Endothelial cell of umbilical vein (primary cell): Measurements from ENCODE around the gene HOXA9. TPM values are rescaled to one million over a fixed set of nuclear protein-coding genes. Genes with fewer than 3 reads are reported as not detected.
A peak's percentile ranks its signal among the peaks of the same experiment; 100 is the strongest.

ENCODE experiments used
- BruUV-seq: library from RNA; stranded (reverse); fragments of 400-500 nt; replicated peaks from 2 replicates; lab custom pipeline; 2021; lab: Mats Ljungman, UMichigan
- CTCF ChIA-PET: fragments of 300-600, 350-600 bp; sonication (Branson Sonifier 250); formaldehyde crosslinking; loops from one replicate; lab custom pipeline; 2021; ENCODE audit warnings: antibody characterized with exemption, inconsistent platforms; lab: Charles Lee
- POLR2A ChIA-PET: fragments of 300-600, 350-600 bp; sonication (Branson Sonifier 250); formaldehyde crosslinking; loops from one replicate; lab custom pipeline; 2021; ENCODE audit warnings: antibody characterized with exemption, inconsistent platforms; lab: Charles Lee
- DNase-seq: peaks from one replicate; pipeline ENCODE4 v3.0.0-alpha.2; 2011; ENCODE audit warnings: low read depth, low spot score
- FAIRE-seq: peaks from 2 replicates; lab custom pipeline; 2011; peaks lifted over from hg19 to GRCh38; lab: Jason Lieb, UNC
- H2AFZ ChIP-seq: 2 replicates; pipeline ENCODE4 v1.6.0; 2012; ENCODE audit warnings: low read depth, low read length, control low read depth, inconsistent platforms
- H3K27ac ChIP-seq: 2 replicates; pipeline ENCODE4 v1.5.1; 2011; ENCODE audit warnings: low read depth, mild to moderate bottlenecking, control low read depth, low read length, moderate library complexity; ENCODE audit not compliant: insufficient read depth
- H3K27me3 ChIP-seq, 2 experiments: 2 replicates each; pipeline versions ENCODE4 v1.6.0 to v1.6.1; 2011; ENCODE audit warnings: low read length in 2 of 2, mixed read lengths in 1 of 2; ENCODE audit not compliant: control insufficient read depth in 2 of 2, insufficient read depth in 2 of 2
- H3K36me3 ChIP-seq, 2 experiments: 2 replicates in 1 of 2; 3 replicates in 1 of 2; pipeline ENCODE4 v1.5.1; 2011; ENCODE audit warnings: low read length in 2 of 2, mild to moderate bottlenecking in 1 of 2, moderate library complexity in 1 of 2; ENCODE audit not compliant: control insufficient read depth in 2 of 2, insufficient read depth in 2 of 2; ENCODE audit errors: extremely low read depth in 1 of 2
- H3K4me1 ChIP-seq: 3 replicates; pipeline ENCODE4 v1.5.1; 2011; ENCODE audit warnings: mild to moderate bottlenecking, low read length; ENCODE audit not compliant: control insufficient read depth, insufficient read depth; ENCODE audit errors: extremely low read depth
- H3K4me2 ChIP-seq: 2 replicates; pipeline ENCODE4 v1.6.1; 2011; ENCODE audit warnings: low read length, control low read depth, mixed read lengths; ENCODE audit not compliant: insufficient read depth
- H3K4me3 ChIP-seq, 3 experiments: fragments of 200-600 bp in 1 of 3; sonication (generic), shearing (Covaris generic) in 1 of 3; replicated peaks in 1 of 3; 2 replicates each; pipeline ENCODE4 v1.5.1; 2011 to 2016; ENCODE audit warnings: control low read depth in 3 of 3, low read length in 3 of 3, mild to moderate bottlenecking in 2 of 3, inconsistent platforms in 1 of 3, low read depth in 1 of 3, moderate library complexity in 1 of 3; ENCODE audit not compliant: insufficient read depth in 1 of 3
- H3K79me2 ChIP-seq: 2 replicates; pipeline ENCODE4 v1.6.0; 2012; ENCODE audit warnings: low read length, inconsistent platforms; ENCODE audit not compliant: control insufficient read depth, insufficient read depth
- H3K9ac ChIP-seq: replicated peaks from 2 replicates; pipeline ENCODE3; 2011; ENCODE audit warnings: low read length, control low read depth; ENCODE audit not compliant: insufficient read depth; ENCODE audit errors: extremely low read depth
- H3K9me1 ChIP-seq: replicated peaks from 3 replicates; pipeline ENCODE4 v1.6.0; 2011; ENCODE audit warnings: mild to moderate bottlenecking, low read length; ENCODE audit not compliant: control insufficient read depth, insufficient read depth; ENCODE audit errors: extremely low read depth
- H3K9me3 ChIP-seq: replicated peaks from 2 replicates; pipeline ENCODE4 v1.5.1; 2012; ENCODE audit warnings: low read length, inconsistent platforms; ENCODE audit not compliant: control insufficient read depth, insufficient read depth
- H4K20me1 ChIP-seq: replicated peaks from 2 replicates; pipeline ENCODE3; 2011; ENCODE audit warnings: mild to moderate bottlenecking, low read length; ENCODE audit not compliant: control insufficient read depth, insufficient read depth; ENCODE audit errors: extremely low read depth
- CTCF ChIP-seq, 2 donors: IDR thresholded peaks; 1 replicate in 1 of 2; 2 replicates in 1 of 2; pipeline ENCODE4 v1.5.1; 2011; ENCODE audit warnings: low read length in 2 of 2, mild to moderate bottlenecking in 2 of 2, moderate library complexity in 2 of 2, control low read depth in 1 of 2, inconsistent platforms in 1 of 2, low read depth in 1 of 2; ENCODE audit not compliant: insufficient read depth in 1 of 2; ENCODE audit errors: extremely low read depth in 1 of 2
- EZH2 ChIP-seq: IDR thresholded peaks from 2 replicates; pipeline ENCODE4 v1.6.1; 2012; ENCODE audit warnings: borderline replicate concordance, low read depth, mild to moderate bottlenecking, moderate library complexity, low read length, inconsistent platforms; ENCODE audit not compliant: severe bottlenecking
- FOS ChIP-seq: IDR thresholded peaks from 2 replicates; pipeline ENCODE4 v1.6.1; 2011; ENCODE audit warnings: mild to moderate bottlenecking, low read length, moderate library complexity, borderline replicate concordance; ENCODE audit not compliant: insufficient read depth
- GATA2 ChIP-seq: IDR thresholded peaks from 2 replicates; pipeline ENCODE4 v1.7.0; 2011; ENCODE audit warnings: low read depth, mild to moderate bottlenecking, moderate library complexity, mixed read lengths, low read length; ENCODE audit not compliant: insufficient read length, insufficient read depth
- JUN ChIP-seq: IDR thresholded peaks from 2 replicates; pipeline ENCODE4 v1.6.1; 2011; ENCODE audit warnings: borderline replicate concordance, low read depth; ENCODE audit not compliant: insufficient read length, insufficient read depth
- MAX ChIP-seq: IDR thresholded peaks from 2 replicates; pipeline ENCODE4 v1.6.1; 2011; ENCODE audit not compliant: insufficient read depth, insufficient read length
- MYC ChIP-seq: IDR thresholded peaks from one replicate; pipeline ENCODE4 v1.6.1; 2011; ENCODE audit warnings: mild to moderate bottlenecking, low read depth, low read length
- POLR2A ChIP-seq: IDR thresholded peaks from 2 replicates; pipeline ENCODE4 v1.6.1; 2012; ENCODE audit warnings: low read depth, mild to moderate bottlenecking, control low read depth, low read length
- POLR2AphosphoS5 ChIP-seq: IDR thresholded peaks from 2 replicates; pipeline ENCODE4 v1.6.1; 2012; ENCODE audit warnings: low read depth, mild to moderate bottlenecking, control low read depth, low read length, moderate library complexity; ENCODE audit not compliant: insufficient read depth
- dilution Hi-C: fragments of 300-500 bp; cut with MboI; formaldehyde crosslinking; loops from one replicate; pipeline ENCODE4 v1.15.0; 2019; ENCODE audit warnings: low sequenced_read_pairs; ENCODE audit not compliant: extremely low pct_ligation_motif_present
- intact Hi-C: fragments of 100-400 bp; cut with micrococcal nuclease; formaldehyde crosslinking; loops from one replicate; pipeline ENCODE4 v1.10.0; 2022
- polyA plus RNA-seq, 4 experiments: library from polyadenylated mRNA; depleted of rRNA in 3 of 4; stranded (reverse) in 3 of 4; unstranded in 1 of 4; fragments of >200 nt; gene quantifications; 2 replicates each; pipeline versions ENCODE4 v1.2.1 to v1.2.3, GENCODE V29; 2011 to 2012; ENCODE audit warnings: missing spikeins in 1 of 4
- total RNA-seq: library from RNA; stranded (reverse); gene quantifications from 2 replicates; pipeline ENCODE4 v1.2.3, GENCODE V29; 2021

HOXA9 gene
- total and polyA plus RNA-seq, 2 donors (not counting 3 experiments of a cell fraction or from before 2014, with no cell fraction given), result 47.2 to 61.6 TPM

GRCh38 chr7:27158436-27159265 lies 6.7 kb downstream of the HOXA9 start:
- Histone ChIP-seq H4K20me1 (no peaks in the 10 kb centered on the region), H3K36me3 (peaks cover 3 to 4% of the 10 kb centered on the region in 2 experiments), H2AFZ (peak overlapping the region; percentile 17), H3K4me2 (peak overlapping the region; percentile 74), H3K9ac (peak overlapping the region; percentile 78), H3K79me2 (peaks cover 78% of the 10 kb centered on the region), H3K27ac (peak overlapping the region; percentile 69), H3K27me3 (no peaks in the 10 kb centered on the region), H3K4me3 (peak overlapping the region in 2 of 3 experiments; percentile 30 to 32), H3K9me3 (no peaks in the 10 kb centered on the region), H3K9me1 (no peaks in the 10 kb centered on the region), H3K4me1 (peaks cover 61% of the 10 kb centered on the region)
- intact Hi-C loops, result loop anchor here (1.0 to 5.0 kb wide), 3 partner anchors 7 to 1001 kb away; partner anchors contain the start of genes CBX3 and HNRNPA2B1
- ChIA-PET POLR2A (interaction anchor here (0.7 to 1.7 kb wide), 5 partner anchors 9 to 15 kb away, joined by 3 to 5 read pairs (median 3); partner anchors contain the start of gene HOXA5), CTCF (interaction anchor here (0.7 to 4.1 kb wide), 22 partner anchors 7 to 1266 kb away, joined by 3 to 48 read pairs (median 4); partner anchors contain the start of genes HOXA5 and HOXA6)
- peak; percentile 35 for FAIRE-seq
- BruUV-seq, result no TSS peak
- dilution Hi-C loops, result loop anchor here (25.0 kb wide), 1 partner anchor 971 kb away; no protein-coding TSS in a partner anchor
- peak; percentile 72 for DNase-seq
- TF ChIP-seq JUN, result no peak
- no peak for TF ChIP-seq POLR2A
- no peak for TF ChIP-seq FOS

- DNase-seq, result no peak
- Histone ChIP-seq H3K27me3 (no peaks in the 10 kb centered on the region), H3K4me1 (peaks cover 69% of the 10 kb centered on the region), H3K9me1 (no peaks in the 10 kb centered on the region), H3K36me3 (peaks cover 0 to 1% of the 10 kb centered on the region in 2 experiments), H3K4me3 (peak overlapping the region in 2 of 3 experiments; percentile 11 to 32), H3K9ac (peak overlapping the region; percentile 78), H3K27ac (peak overlapping the region; percentile 69), H4K20me1 (no peaks in the 10 kb centered on the region), H2AFZ (peak overlapping the region; percentile 17), H3K9me3 (no peaks in the 10 kb centered on the region), H3K4me2 (peak overlapping the region; percentile 74), H3K79me2 (peaks cover 78% of the 10 kb centered on the region)
- POLR2A ChIA-PET, result interaction anchor here (0.7 to 1.7 kb wide), 2 partner anchors 11 to 14 kb away, joined by 3 to 5 read pairs; partner anchors contain the start of gene HOXA5
- BruUV-seq, result no TSS peak
- intact Hi-C loops (loop anchor here (2.0 to 5.0 kb wide), 2 partner anchors 957 to 1001 kb away; partner anchors contain the start of genes CBX3 and HNRNPA2B1), dilution Hi-C loops (loop anchor here (25.0 kb wide), 1 partner anchor 971 kb away; no protein-coding TSS in a partner anchor)
- FAIRE-seq, result peak; percentile 78
- CTCF ChIA-PET, result interaction anchor here (0.9 to 4.1 kb wide), 10 partner anchors 8 to 475 kb away, joined by 3 to 48 read pairs (median 6); partner anchors contain the start of genes HOXA10 and HOXA5
- no peak for TF ChIP-seq POLR2AphosphoS5
- no peak for TF ChIP-seq MAX
- no peak for TF ChIP-seq POLR2A
- no peak for TF ChIP-seq MYC
- TF ChIP-seq FOS, result no peak
- TF ChIP-seq GATA2, result no peak
- TF ChIP-seq JUN, result no peak
- TF ChIP-seq EZH2, result no peak
- no peak for TF ChIP-seq CTCF (IDR thresholded peaks at IDR 0.05; ENCODE audit: extremely low read depth in 1 of 2, insufficient read depth in 1 of 2, low read depth in 1 of 2, low read length in 2 of 2)
Measured at GRCh38 chr7:27157702-27158431, 7.5 kb downstream of the HOXA9 start.
